ENCODE data around the gene C7orf33. TPM values are rescaled to one million over a fixed set of nuclear protein-coding genes. Genes with fewer than 3 reads are reported as not detected.

Gene C7orf33
- total and polyA plus RNA-seq, 2 of the 8 experiments (the other 6 are each of a cell fraction or from before 2014, with no cell fraction given): not detected

- Histone ChIP-seq H4K20me1 (replicated peaks in 1 of 2; ENCODE audit: control insufficient read depth in 1 of 2, insufficient read depth in 2 of 2, low read length in 2 of 2) (no peaks in the 10 kb centered on the region), H3K27ac (ENCODE audit: low read depth, low read length) (no peak overlapping the region), H3K4ac (replicated peaks; ENCODE audit: insufficient read length, low read depth, low read length) (no peak overlapping the region), H2BK5ac (ENCODE audit: low read depth, low read length) (no peak overlapping the region), H3K27me3 (replicated peaks in 1 of 4; ENCODE audit: control insufficient read depth in 3 of 4, extremely low read depth in 1 of 4, insufficient read depth in 3 of 4, low read length in 3 of 4) (no peaks in the 10 kb centered on the region), H2AK5ac (ENCODE audit: low read depth, low read length) (no peak overlapping the region), H2BK20ac (ENCODE audit: low read length) (no peak overlapping the region), H3K4me1 (replicated peaks in 1 of 4; ENCODE audit: control insufficient read depth in 3 of 4, insufficient read depth in 4 of 4, low read length in 3 of 4) (no peaks in the 10 kb centered on the region), H3K9me3 (ENCODE audit: insufficient read depth in 2 of 2, low read depth in 1 of 2, low read length in 1 of 2) (no peaks in the 10 kb centered on the region), H4K91ac (replicated peaks; ENCODE audit: insufficient read length, low read length) (no peak overlapping the region), H2BK120ac (replicated peaks; ENCODE audit: low read depth, low read length) (no peak overlapping the region), H3K23ac (ENCODE audit: insufficient read length) (no peak overlapping the region), H3K23me2 (ENCODE audit: low read depth, low read length) (no peaks in the 10 kb centered on the region), H3K9ac (replicated peaks in 1 of 4; ENCODE audit: extremely low read depth in 1 of 4, low read depth in 3 of 4, low read length in 3 of 4) (no peak overlapping the region), H3K79me2 (ENCODE audit: control insufficient read depth in 1 of 2, insufficient read depth in 2 of 2, low read length in 2 of 2) (no peaks in the 10 kb centered on the region), H3K18ac (ENCODE audit: extremely low read depth, low read length) (no peak overlapping the region), H3K14ac (ENCODE audit: insufficient read length) (no peak overlapping the region), H3K4me2 (ENCODE audit: insufficient read depth in 1 of 2, low read depth in 2 of 2, low read length in 2 of 2) (no peak overlapping the region), H2BK15ac (ENCODE audit: low read length) (no peak overlapping the region), H4K5ac (ENCODE audit: insufficient read length, low read depth, low read length) (no peak overlapping the region), H4K8ac (ENCODE audit: extremely low read depth, insufficient read depth, low read length) (no peak overlapping the region), H3K36me3 (ENCODE audit: control insufficient read depth in 2 of 4, insufficient read depth in 4 of 4, low read length in 3 of 4) (no peaks in the 10 kb centered on the region), H2AFZ (ENCODE audit: low read length) (no peak overlapping the region), H3K56ac (replicated peaks; ENCODE audit: insufficient read length, low read depth, low read length) (no peak overlapping the region), H2BK12ac (ENCODE audit: low read depth, low read length) (no peak overlapping the region), H3K4me3 (ENCODE audit: extremely low read depth in 1 of 4, insufficient read depth in 2 of 4, low read depth in 3 of 4, low read length in 4 of 4) (no peak overlapping the region), H3K79me1 (ENCODE audit: low read depth, low read length) (no peaks in the 10 kb centered on the region)
- no peak for TF ChIP-seq PHF8 (conservative IDR thresholded peaks at IDR 0.05; ENCODE audit: low read depth, low read length)
- TF ChIP-seq SIN3A (conservative IDR thresholded peaks at IDR 0.05 in 1 of 2, IDR thresholded peaks at IDR 0.05 in 1 of 2; ENCODE audit: low read depth in 1 of 2, low read length in 2 of 2): no peak
- TF ChIP-seq SP2 (IDR thresholded peaks at IDR 0.05; ENCODE audit: low read length): no peak
- no peak for TF ChIP-seq SIRT6 (IDR thresholded peaks at IDR 0.05; ENCODE audit: low read length)
- TF ChIP-seq TAF7 (optimal IDR thresholded peaks at IDR 0.05; ENCODE audit: borderline replicate concordance, low read depth, low read length): no peak
- TF ChIP-seq KDM4A (IDR thresholded peaks at IDR 0.05; ENCODE audit: low read depth, low read length, severe bottlenecking): no peak
- TF ChIP-seq RAD21 (IDR thresholded peaks at IDR 0.05 in 1 of 2, conservative IDR thresholded peaks at IDR 0.05 in 1 of 2; ENCODE audit: low read depth in 2 of 2, low read length in 2 of 2): no peak
- TF ChIP-seq, protein P1, sequence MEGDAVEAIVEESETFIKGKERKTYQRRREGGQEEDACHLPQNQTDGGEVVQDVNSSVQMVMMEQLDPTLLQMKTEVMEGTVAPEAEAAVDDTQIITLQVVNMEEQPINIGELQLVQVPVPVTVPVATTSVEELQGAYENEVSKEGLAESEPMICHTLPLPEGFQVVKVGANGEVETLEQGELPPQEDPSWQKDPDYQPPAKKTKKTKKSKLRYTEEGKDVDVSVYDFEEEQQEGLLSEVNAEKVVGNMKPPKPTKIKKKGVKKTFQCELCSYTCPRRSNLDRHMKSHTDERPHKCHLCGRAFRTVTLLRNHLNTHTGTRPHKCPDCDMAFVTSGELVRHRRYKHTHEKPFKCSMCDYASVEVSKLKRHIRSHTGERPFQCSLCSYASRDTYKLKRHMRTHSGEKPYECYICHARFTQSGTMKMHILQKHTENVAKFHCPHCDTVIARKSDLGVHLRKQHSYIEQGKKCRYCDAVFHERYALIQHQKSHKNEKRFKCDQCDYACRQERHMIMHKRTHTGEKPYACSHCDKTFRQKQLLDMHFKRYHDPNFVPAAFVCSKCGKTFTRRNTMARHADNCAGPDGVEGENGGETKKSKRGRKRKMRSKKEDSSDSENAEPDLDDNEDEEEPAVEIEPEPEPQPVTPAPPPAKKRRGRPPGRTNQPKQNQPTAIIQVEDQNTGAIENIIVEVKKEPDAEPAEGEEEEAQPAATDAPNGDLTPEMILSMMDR (IDR thresholded peaks at IDR 0.05; ENCODE audit: control extremely low read depth in 1 of 3, insufficient read depth in 1 of 3, low read depth in 1 of 3, low read length in 3 of 3): no peak
- no peak for TF ChIP-seq USF2 (IDR thresholded peaks at IDR 0.05; ENCODE audit: low read length)
- TF ChIP-seq MAFK (IDR thresholded peaks at IDR 0.05; ENCODE audit: low read depth, low read length): no peak
- POLR2A ChIA-PET (ENCODE audit: partially characterized antibody): no interaction called here
- FAIRE-seq (no peak), DNase-seq (ENCODE audit: low read depth in 1 of 2, low spot score in 2 of 2) (no peak)
- CTCF ChIA-PET (ENCODE audit: partially characterized antibody): no interaction called here
- 95% methylated on average over 2 of the region's 2 CpGs; no CpG with 5 or more reads in 1 of the 2 experiments for WGBS, 2 experiments (ENCODE audit: extremely low coverage in 1 of 2, insufficient coverage in 1 of 2, insufficient read length in 1 of 2, insufficient replicate concordance in 2 of 2, low coverage in 1 of 2, low lambda C conversion rate in 2 of 2, missing lambda C conversion rate in 1 of 2)
Measured at GRCh38 chr7:148645898-148646297, 55.3 kb downstream of the C7orf33 start.

Measured in H1 (cell line).